ENCODE data around the gene ERGIC2. TPM values are rescaled to one million over a fixed set of nuclear protein-coding genes. Genes with fewer than 3 reads are reported as not detected.

ERGIC2 gene
- 84.2 and 88.7 TPM in 2 replicates for polyA plus RNA-seq (2013)

DNA sequence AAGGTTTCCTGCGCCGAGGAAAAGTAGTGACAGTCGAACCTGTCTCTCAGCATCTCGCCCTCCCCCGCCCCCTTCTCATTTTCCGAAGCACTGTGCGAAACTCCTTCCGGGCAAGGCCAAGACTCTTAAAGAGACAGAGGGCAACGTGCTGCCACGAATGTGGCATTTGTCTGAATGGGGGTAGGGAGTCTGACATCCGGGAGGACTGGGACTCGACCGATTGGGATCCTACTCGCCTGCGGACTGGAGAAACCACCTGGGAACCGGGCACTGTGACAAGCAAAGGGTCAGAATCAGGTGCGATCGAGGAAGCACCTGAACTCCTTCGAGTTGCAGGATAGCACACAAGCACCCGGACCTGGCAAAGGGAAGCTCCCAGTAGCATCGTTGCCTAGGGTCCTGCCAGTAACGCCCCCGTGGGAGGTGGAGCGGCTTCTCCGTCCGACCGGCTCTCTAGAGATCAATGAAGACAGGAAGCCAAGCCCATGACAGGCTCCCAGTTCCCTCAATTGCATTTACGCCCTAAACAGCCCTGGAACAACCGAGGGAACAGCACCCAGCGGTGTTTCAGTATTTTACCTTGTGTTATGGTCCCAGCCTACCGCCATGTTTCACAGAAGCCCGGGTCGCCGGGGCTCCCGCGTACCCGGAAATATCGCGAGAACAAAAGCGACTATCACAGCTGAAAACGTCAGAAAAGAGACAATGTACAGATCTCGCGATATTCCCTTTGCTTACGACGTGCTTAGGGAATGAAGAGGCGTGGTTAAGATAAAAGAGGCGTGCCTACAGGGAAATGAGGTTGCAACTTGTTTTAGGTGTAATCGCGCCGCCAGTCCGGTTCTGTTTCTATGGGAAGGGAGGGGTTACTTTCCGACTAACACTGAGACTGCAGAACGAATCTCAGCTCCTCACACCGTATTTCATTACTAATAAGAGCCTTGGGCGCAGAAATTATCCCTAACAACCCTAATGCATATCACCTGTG lies at the start of gene ERGIC2:
Gene ERGIC2, minus strand, starts transcription at position 637 of the 988 bp plus-strand sequence. CDS start 9,539 bp downstream, outside the sequence.
- Histone ChIP-seq H3K9ac (ENCODE audit: low read length) (peak within 1 kb of the TSS; percentile 97), H2AFZ (ENCODE audit: insufficient read depth, low read length, poor library complexity) (peak within 1 kb of the TSS; percentile 87), H3K27me3 (ENCODE audit: insufficient read depth, low read length) (no peaks in the 10 kb centered on the region), H2AK5ac (ENCODE audit: low read length) (peak within 1 kb of the TSS; percentile 38), H2BK120ac (ENCODE audit: insufficient read depth, low read length, poor library complexity) (peak within 1 kb of the TSS; percentile 79), H4K12ac (ENCODE audit: low read depth, low read length) (peak within 1 kb of the TSS; percentile 90), H3K18ac (ENCODE audit: low read length) (peak within 1 kb of the TSS; percentile 80), H2BK5ac (ENCODE audit: low read depth, low read length, poor library complexity) (peak within 1 kb of the TSS; percentile 77), H3K4me2 (ENCODE audit: low read length) (peak within 1 kb of the TSS; percentile 86), H3K4me3 (ENCODE audit: low read depth, low read length) (peak within 1 kb of the TSS; percentile 90), H2BK12ac (ENCODE audit: low read length) (no peak within 1 kb of the TSS), H3K36me3 (ENCODE audit: control insufficient read depth in 1 of 2, insufficient read depth in 2 of 2, low read length in 2 of 2) (no peaks in the 10 kb centered on the region), H3K27ac (ENCODE audit: low read depth, low read length) (peak within 1 kb of the TSS; percentile 84), H3K79me2 (ENCODE audit: control insufficient read depth, insufficient read depth, low read length, poor library complexity) (peaks cover 4% of the 10 kb centered on the region), H4K8ac (ENCODE audit: low read depth, low read length) (peak within 1 kb of the TSS; percentile 97), H3K14ac (ENCODE audit: low read length) (peak within 1 kb of the TSS; percentile 84), H3K9me3 (ENCODE audit: insufficient read depth, low read depth, low read length) (no peaks in the 10 kb centered on the region), H4K91ac (ENCODE audit: low read depth, low read length) (peak within 1 kb of the TSS; percentile 94), H3K23ac (ENCODE audit: low read length) (no peak within 1 kb of the TSS), H3K4me1 (ENCODE audit: control insufficient read depth in 1 of 2, insufficient read depth in 2 of 2, low read length in 2 of 2) (no peaks in the 10 kb centered on the region), H3K4ac (ENCODE audit: low read depth, low read length) (peak within 1 kb of the TSS; percentile 71), H3K79me1 (ENCODE audit: low read length) (peaks cover 5% of the 10 kb centered on the region)
- DNase-seq = peak; percentile 97 to 100
- WGBS (ENCODE audit: extremely low coverage, insufficient coverage, insufficient read length) = no CpG with 5 or more reads among the region's 55 CpGs

DNA sequence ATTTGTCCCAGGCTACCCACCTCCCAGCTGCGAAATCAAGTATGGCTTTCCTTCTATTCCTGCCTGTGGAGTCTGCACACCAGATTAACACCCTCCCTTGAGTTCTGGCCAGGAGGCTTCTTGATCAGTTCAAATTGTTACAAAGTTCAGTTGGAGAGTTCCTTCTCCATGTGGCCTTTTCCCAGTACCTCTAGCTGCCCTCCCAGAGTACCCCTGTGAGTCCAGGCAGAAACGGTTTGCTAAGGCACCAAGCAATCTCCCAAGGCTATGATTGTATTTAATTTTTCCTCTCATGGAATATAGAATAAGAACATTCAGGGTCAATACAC lies 49.7 kb upstream of the ERGIC2 start:
- H3K36me3 ChIP-seq (ENCODE audit: control insufficient read depth in 1 of 2, insufficient read depth in 2 of 2, low read length in 2 of 2) = no peaks in the 10 kb centered on the region
- no peak overlapping the region for H2AFZ ChIP-seq (ENCODE audit: insufficient read depth, low read length, poor library complexity)
- no peak overlapping the region for H3K27ac ChIP-seq (ENCODE audit: low read depth, low read length)
- H3K18ac ChIP-seq (ENCODE audit: low read length) = no peak overlapping the region
- H3K9me3 ChIP-seq (ENCODE audit: insufficient read depth, low read depth, low read length) = no peaks in the 10 kb centered on the region
- no peak for DNase-seq
- H3K79me2 ChIP-seq (ENCODE audit: control insufficient read depth, insufficient read depth, low read length, poor library complexity) = no peaks in the 10 kb centered on the region
- H3K4me3 ChIP-seq (ENCODE audit: low read depth, low read length) = no peak overlapping the region
- H3K79me1 ChIP-seq (ENCODE audit: low read length) = no peaks in the 10 kb centered on the region
- no peak overlapping the region for H3K4me2 ChIP-seq (ENCODE audit: low read length)
- H4K91ac ChIP-seq (ENCODE audit: low read depth, low read length) = no peak overlapping the region
- H4K8ac ChIP-seq (ENCODE audit: low read depth, low read length) = no peak overlapping the region
- no peak overlapping the region for H2BK120ac ChIP-seq (ENCODE audit: insufficient read depth, low read length, poor library complexity)
- no CpG with 5 or more reads among the region's 2 CpGs for WGBS (ENCODE audit: extremely low coverage, insufficient coverage, insufficient read length)
- no peak overlapping the region for H2BK5ac ChIP-seq (ENCODE audit: low read depth, low read length, poor library complexity)
- H2BK12ac ChIP-seq (ENCODE audit: low read length) = no peak overlapping the region
- no peaks in the 10 kb centered on the region for H3K27me3 ChIP-seq (ENCODE audit: insufficient read depth, low read length)
- no peak overlapping the region for H3K14ac ChIP-seq (ENCODE audit: low read length)
- no peaks in the 10 kb centered on the region for H3K4me1 ChIP-seq (ENCODE audit: control insufficient read depth in 1 of 2, insufficient read depth in 2 of 2, low read length in 2 of 2)
- H2AK5ac ChIP-seq (ENCODE audit: low read length) = no peak overlapping the region
- H3K9ac ChIP-seq (ENCODE audit: low read length) = no peak overlapping the region
- H3K4ac ChIP-seq (ENCODE audit: low read depth, low read length) = no peak overlapping the region
- H4K12ac ChIP-seq (ENCODE audit: low read depth, low read length) = no peak overlapping the region
- H3K23ac ChIP-seq (ENCODE audit: low read length) = no peak overlapping the region

- DNase-seq = no peak
- Histone ChIP-seq H2BK12ac (ENCODE audit: low read length) (no peak overlapping the region), H2AFZ (ENCODE audit: insufficient read depth, low read length, poor library complexity) (no peak overlapping the region), H3K36me3 (ENCODE audit: control insufficient read depth in 1 of 2, insufficient read depth in 2 of 2, low read length in 2 of 2) (no peaks in the 10 kb centered on the region), H4K8ac (ENCODE audit: low read depth, low read length) (no peak overlapping the region), H3K27ac (ENCODE audit: low read depth, low read length) (no peak overlapping the region), H3K4ac (ENCODE audit: low read depth, low read length) (no peak overlapping the region), H3K9me3 (ENCODE audit: insufficient read depth, low read depth, low read length) (no peaks in the 10 kb centered on the region), H3K27me3 (ENCODE audit: insufficient read depth, low read length) (no peaks in the 10 kb centered on the region), H3K4me3 (ENCODE audit: low read depth, low read length) (no peak overlapping the region), H3K79me2 (ENCODE audit: control insufficient read depth, insufficient read depth, low read length, poor library complexity) (no peaks in the 10 kb centered on the region), H4K91ac (ENCODE audit: low read depth, low read length) (no peak overlapping the region), H3K9ac (ENCODE audit: low read length) (no peak overlapping the region), H3K14ac (ENCODE audit: low read length) (no peak overlapping the region), H4K12ac (ENCODE audit: low read depth, low read length) (no peak overlapping the region), H2AK5ac (ENCODE audit: low read length) (no peak overlapping the region), H2BK5ac (ENCODE audit: low read depth, low read length, poor library complexity) (no peak overlapping the region), H3K79me1 (ENCODE audit: low read length) (no peaks in the 10 kb centered on the region), H3K18ac (ENCODE audit: low read length) (no peak overlapping the region), H3K4me2 (ENCODE audit: low read length) (no peak overlapping the region), H3K23ac (ENCODE audit: low read length) (no peak overlapping the region), H2BK120ac (ENCODE audit: insufficient read depth, low read length, poor library complexity) (no peak overlapping the region), H3K4me1 (ENCODE audit: control insufficient read depth in 1 of 2, insufficient read depth in 2 of 2, low read length in 2 of 2) (no peaks in the 10 kb centered on the region)
- no CpG with 5 or more reads among the region's 3 CpGs for WGBS (ENCODE audit: extremely low coverage, insufficient coverage, insufficient read length)
Measured at GRCh38 chr12:29429999-29430715, 49.2 kb upstream of the ERGIC2 start.

DNA sequence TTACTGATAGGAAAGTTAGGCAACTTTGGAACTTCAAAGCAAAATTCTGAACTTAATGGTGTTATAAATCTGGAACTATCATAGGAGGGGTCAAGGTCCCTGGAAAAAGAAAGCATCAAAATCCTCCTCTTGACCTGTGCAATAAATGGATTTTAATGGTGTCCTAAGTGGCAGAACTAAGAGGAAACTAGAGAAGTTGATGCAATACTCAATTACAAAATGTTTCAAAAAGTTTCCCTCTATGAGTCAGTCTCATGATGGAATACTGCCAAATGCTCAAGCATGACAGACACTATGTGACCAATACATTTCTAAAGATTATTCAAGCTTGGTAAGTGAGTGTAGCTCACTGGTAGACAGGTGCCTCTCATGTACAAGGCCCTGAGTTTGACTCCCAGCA lies 47.7 kb upstream of the ERGIC2 start:
- Histone ChIP-seq H3K4me3 (ENCODE audit: low read depth, low read length) (no peak overlapping the region), H3K79me1 (ENCODE audit: low read length) (no peaks in the 10 kb centered on the region), H3K27me3 (ENCODE audit: insufficient read depth, low read length) (no peaks in the 10 kb centered on the region), H3K4me1 (ENCODE audit: control insufficient read depth in 1 of 2, insufficient read depth in 2 of 2, low read length in 2 of 2) (no peaks in the 10 kb centered on the region), H2BK12ac (ENCODE audit: low read length) (no peak overlapping the region), H3K9ac (ENCODE audit: low read length) (no peak overlapping the region), H3K23ac (ENCODE audit: low read length) (no peak overlapping the region), H3K36me3 (ENCODE audit: control insufficient read depth in 1 of 2, insufficient read depth in 2 of 2, low read length in 2 of 2) (no peaks in the 10 kb centered on the region), H3K27ac (ENCODE audit: low read depth, low read length) (no peak overlapping the region), H4K8ac (ENCODE audit: low read depth, low read length) (no peak overlapping the region), H3K9me3 (ENCODE audit: insufficient read depth, low read depth, low read length) (peaks cover 3% of the 10 kb centered on the region), H3K79me2 (ENCODE audit: control insufficient read depth, insufficient read depth, low read length, poor library complexity) (no peaks in the 10 kb centered on the region), H4K91ac (ENCODE audit: low read depth, low read length) (no peak overlapping the region), H2BK120ac (ENCODE audit: insufficient read depth, low read length, poor library complexity) (no peak overlapping the region), H4K12ac (ENCODE audit: low read depth, low read length) (no peak overlapping the region), H2AFZ (ENCODE audit: insufficient read depth, low read length, poor library complexity) (no peak overlapping the region), H3K4ac (ENCODE audit: low read depth, low read length) (no peak overlapping the region), H3K4me2 (ENCODE audit: low read length) (no peak overlapping the region), H2BK5ac (ENCODE audit: low read depth, low read length, poor library complexity) (no peak overlapping the region), H3K14ac (ENCODE audit: low read length) (no peak overlapping the region), H3K18ac (ENCODE audit: low read length) (no peak overlapping the region), H2AK5ac (ENCODE audit: low read length) (no peak overlapping the region)
- DNase-seq = peak in 1 of 2 donors; percentile 49
